Kasumi-1 (cell line): Measurements from ENCODE around the gene RFFL.
"Not testable (repeated sequence)": the region's sequence is repeated elsewhere in the genome, so short reads cannot be mapped to it uniquely, and the experiment has no call there.

Experiments
- DNase-seq, 2 experiments: peaks; one replicate each; lab custom pipeline; 2025; lab: John Stamatoyannopoulos, UW

Gene RFFL, protein sequence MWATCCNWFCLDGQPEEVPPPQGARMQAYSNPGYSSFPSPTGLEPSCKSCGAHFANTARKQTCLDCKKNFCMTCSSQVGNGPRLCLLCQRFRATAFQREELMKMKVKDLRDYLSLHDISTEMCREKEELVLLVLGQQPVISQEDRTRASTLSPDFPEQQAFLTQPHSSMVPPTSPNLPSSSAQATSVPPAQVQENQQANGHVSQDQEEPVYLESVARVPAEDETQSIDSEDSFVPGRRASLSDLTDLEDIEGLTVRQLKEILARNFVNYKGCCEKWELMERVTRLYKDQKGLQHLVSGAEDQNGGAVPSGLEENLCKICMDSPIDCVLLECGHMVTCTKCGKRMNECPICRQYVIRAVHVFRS

GRCh38 chr17:35063514-35064223 is at the start of gene RFFL:
TSS of gene RFFL (minus strand) at chr17:35063707. CDS start at chr17:35026553, 37,154 bp downstream.
- DNase-seq, result peak; percentile 97 to 98

GRCh38 chr17:35110791-35111190 is 47.3 kb upstream of the RFFL start:
- not testable (repeated sequence) for DNase-seq

DNA sequence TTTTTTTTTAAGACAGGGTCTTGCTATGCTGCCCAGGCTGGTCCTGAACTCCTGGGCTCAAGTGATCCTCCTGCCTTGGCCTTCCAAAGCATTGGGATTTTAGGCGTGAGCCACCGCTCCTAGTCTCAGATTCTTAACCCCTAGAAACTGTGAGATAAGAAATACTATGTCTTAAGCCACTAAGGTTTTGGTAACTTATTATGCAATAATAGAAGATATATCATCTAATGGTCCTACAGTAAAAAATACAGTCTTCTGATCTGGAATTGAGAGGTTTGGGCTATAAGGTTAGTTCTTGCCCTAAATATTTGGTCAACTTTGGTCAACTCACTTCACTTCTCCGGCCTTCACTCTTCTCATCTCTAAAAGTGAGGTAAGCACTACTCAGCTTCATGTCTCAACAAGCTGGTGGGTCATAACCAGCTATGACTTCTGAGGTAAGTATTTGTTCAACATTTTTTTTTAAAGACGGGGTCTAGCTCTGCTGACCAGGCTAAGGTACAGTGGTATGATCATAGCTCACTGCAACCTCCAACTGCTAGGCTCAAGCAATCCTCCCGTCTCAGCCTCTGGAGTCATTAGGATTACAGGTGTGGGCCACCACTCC is 41.4 kb upstream of the RFFL start:
- no peak for DNase-seq

DNA sequence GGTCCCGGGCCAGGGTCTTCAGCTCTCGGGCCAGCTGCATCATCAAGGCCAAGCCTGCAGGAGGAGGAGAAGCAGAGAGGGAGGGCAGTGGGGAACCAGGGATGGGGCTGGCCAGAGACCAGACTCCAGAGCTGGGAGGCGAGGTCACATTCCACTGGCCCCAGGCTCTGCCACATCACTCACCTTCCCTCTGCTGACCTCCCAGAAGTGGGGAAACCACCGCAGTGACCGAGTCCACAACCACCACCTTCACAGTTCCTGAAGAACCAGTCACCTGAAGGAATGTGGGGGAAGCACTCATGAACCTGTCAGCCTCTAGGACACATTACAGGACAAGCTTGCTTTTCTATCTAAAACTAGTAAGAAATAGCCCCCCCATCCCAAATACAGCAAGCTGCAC is 39.8 kb upstream of the RFFL start:
- DNase-seq, result no peak

- DNase-seq, result no peak
These were observed 38.2 kb upstream of the RFFL start for GRCh38 chr17:35101725-35102124.

DNA sequence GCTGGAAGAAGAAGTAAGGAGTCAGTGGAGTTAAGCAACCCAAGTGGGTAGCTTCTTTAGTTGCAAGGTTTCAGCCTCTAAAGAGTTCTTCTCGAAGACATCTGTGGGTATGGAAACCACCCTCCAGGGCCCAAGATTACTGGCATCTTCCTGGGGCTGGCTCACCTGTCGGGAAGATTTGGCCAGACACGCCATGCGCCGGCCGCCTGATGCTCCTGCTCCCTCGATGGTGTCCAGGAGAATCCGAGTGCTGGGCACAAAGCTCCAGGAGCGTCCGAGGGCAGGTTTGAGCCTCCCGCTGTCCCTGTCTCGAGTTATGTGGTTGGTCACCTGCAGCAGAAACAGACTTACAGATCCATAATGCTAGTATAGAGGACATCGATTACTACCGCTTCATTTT is 37.5 kb upstream of the RFFL start:
- no peak for DNase-seq

DNA sequence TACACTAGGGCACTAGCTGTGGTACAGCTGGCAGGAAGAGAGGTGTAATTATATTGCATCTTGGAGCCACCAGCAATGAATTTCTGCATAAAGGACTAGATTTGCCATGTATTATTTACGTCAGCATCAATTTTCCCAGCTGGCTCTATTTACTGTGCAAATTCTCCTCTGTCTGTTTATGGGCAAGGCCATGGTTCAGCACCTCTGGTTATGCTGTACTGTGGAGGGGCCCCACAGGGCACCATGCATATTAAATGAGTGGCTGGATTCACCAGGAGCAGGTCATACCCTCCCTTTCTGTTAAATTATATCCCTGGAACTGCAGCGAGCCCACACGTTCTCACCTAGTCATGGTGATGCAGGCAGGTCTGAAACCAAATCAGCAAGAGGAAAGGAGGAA is 36.4 kb upstream of the RFFL start:
- no peak for DNase-seq

DNA sequence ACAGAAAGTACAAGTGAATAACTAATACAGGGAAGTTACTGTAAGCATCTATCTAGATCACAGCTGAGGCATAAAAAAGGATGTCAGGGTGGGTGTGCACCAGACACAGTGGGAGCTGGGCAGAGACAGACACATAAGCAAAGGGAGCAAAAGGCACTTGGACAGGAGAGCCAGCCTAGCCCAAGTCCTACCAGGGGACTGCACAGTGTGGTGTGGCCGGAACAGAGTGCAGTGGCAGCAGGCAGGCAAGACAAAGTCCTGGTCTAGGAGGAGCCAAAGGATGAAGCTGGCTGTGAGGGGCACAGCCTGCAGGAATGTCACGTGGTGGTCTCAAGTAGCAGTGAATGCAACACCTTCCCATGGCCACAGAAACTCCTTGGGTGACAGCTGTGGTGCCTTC is 34.3 kb upstream of the RFFL start:
- no peak for DNase-seq

GRCh38 chr17:35095741-35096140 is 32.2 kb upstream of the RFFL start:
- DNase-seq, result no peak

GRCh38 chr17:35094902-35095301 is 31.4 kb upstream of the RFFL start:
- no peak for DNase-seq

- DNase-seq, result not testable (repeated sequence)
These were observed 27.2 kb upstream of the RFFL start for GRCh38 chr17:35090707-35091106.

- peak; percentile 73 to 86 for DNase-seq
These were observed 26.2 kb upstream of the RFFL start for GRCh38 chr17:35089586-35090296.

- DNase-seq, result peak; percentile 78 to 80
These were observed 25.5 kb upstream of the RFFL start for GRCh38 chr17:35088881-35089585.

GRCh38 chr17:35088356-35088880 is 24.9 kb upstream of the RFFL start:
- DNase-seq, result peak in 1 of 2 experiments; percentile 53

DNA sequence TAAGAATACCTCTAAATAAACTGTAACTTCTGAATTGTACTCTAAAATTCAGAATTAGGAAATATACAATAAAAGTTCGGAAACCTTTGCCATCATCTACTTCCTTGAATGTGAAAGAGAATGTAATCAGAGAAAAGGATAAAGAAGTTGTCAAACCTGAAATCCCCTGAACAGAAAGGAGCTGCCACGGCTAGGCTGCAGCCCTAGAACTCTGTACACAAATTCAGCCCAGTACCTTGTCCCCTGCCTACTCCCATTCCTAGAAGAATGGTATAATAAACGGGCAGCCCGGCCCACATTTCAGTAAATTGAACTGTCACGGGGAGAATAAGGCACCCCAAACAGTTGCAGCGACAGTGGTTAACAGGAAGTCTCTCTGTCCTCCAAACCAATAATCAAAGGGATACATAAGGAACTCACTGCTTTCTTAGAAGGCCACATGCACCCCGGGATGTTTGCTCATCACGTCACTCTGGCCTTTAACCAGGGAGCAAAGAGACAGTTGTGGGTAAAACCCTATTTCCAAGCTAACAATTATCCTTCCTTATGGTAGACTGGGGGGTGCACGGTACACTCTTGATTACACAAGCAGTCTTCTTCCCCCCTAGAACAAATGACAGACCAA is 24.3 kb upstream of the RFFL start:
- DNase-seq, result peak; percentile 41 to 53

GRCh38 chr17:35086931-35087573 is 23.5 kb upstream of the RFFL start:
- DNase-seq, result no peak

DNA sequence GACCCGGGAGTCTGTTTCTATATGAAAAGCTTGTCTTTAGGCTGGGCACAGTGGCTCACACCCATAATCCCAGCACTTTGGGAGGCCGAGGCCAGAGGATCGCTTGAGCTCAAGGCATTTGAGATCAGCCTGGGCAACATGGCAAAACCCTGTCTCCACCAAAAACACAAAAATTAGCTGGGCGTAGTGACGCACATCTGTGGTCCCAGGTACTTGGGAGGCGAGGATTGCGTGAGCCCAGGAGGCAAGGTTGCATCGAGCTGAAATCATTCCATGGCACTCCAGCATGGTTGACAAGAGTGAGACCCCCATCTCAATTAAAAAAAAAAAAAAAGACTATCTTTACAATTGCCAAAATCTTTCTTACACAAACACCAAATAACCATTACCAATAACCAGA is 22.7 kb upstream of the RFFL start:
- DNase-seq, result no peak

DNA sequence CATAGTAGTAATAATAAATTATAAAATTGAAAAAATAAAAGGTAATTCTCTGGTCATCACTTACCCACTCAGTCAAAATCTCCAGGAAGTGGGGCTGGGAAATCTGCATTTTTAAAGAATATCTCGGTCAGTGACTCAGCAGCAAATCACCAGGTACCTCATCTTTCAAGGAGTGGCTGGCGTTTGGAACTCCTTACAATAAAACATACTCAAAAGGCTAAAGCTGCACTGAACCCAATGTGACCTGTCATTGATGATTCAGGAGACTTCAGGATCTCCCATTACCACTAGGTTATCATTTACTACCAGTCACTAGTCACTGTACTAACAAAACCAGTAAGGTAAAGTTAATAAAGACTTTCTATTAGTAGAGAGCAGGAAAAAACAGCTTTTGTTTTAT is 21.5 kb upstream of the RFFL start:
- no peak for DNase-seq

GRCh38 chr17:35083071-35083470 is 19.6 kb upstream of the RFFL start:
- DNase-seq, result no peak

DNA sequence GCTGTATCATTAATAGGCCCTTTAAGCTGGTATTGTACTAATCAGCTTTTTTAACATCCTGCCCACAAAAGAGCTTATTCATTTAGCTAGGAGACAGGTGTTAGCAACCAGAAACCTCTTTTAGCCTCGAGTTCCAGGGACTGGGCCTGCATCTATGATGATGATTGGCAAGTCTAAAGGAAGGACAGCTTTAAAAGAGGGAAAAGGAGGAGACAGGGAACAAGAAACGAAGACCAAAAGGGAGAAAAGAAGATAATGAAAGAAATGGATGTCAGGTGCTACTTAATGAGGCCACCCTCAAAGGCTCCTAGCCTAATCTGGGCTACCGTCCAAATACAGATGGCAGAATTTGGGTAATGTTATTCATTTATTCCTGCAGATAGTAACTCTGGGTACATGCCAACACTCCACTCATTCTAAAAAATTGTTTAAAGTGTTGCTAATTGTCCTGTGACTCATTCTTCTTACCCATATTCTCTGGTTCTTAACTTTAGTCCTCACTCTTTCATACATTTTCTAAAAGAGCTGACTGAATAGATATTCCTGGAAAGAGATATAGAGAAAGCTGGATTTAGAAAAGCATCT is 18.7 kb upstream of the RFFL start:
- DNase-seq, result no peak
